ENCODE results near the gene RHOT2.

Gene RHOT2

GRCh38 chr16:684071-684794, 16.3 kb downstream of the RHOT2 start, which contains the start of gene JMJD8:
Gene JMJD8 (minus strand): TSS chr16:684334. CDS start chr16:684319, 15 bp downstream.
- Histone ChIP-seq H3K36me3 (peaks cover 18 to 50% (median 24%) of the 10 kb centered on the region in 3 donors), H3K27ac (peak within 1 kb of the TSS; percentile 67 to 86), H3K27me3 (no peaks in the 10 kb centered on the region), H3K9me3 (no peaks in the 10 kb centered on the region), H3K4me3 (peak within 1 kb of the TSS; percentile 59 to 60), H3K4me1 (peaks cover 3 to 71% (median 56%) of the 10 kb centered on the region in 4 donors)
- peak; percentile 95 to 98 for DNase-seq
- TF ChIP-seq CTCF (IDR thresholded peaks at IDR 0.05): no peak
- intact Hi-C loops (cut with DNase I; ENCODE audit: low total_unique reads): no loop called here

- Histone ChIP-seq H3K4me3 (peak overlapping the region; percentile 59 to 60), H3K36me3 (peaks cover 18 to 50% (median 24%) of the 10 kb centered on the region in 3 donors), H3K9me3 (no peaks in the 10 kb centered on the region), H3K27ac (peak overlapping the region in 1 of 2 donors; percentile 86), H3K4me1 (peaks cover 3 to 75% (median 62%) of the 10 kb centered on the region in 4 donors), H3K27me3 (no peaks in the 10 kb centered on the region)
- TF ChIP-seq CTCF (IDR thresholded peaks at IDR 0.05): no peak
- intact Hi-C loops (cut with DNase I; ENCODE audit: low total_unique reads): no loop called here
- DNase-seq: no peak
These were observed 17.2 kb downstream of the RHOT2 start for GRCh38 chr16:684961-685696.

- Histone ChIP-seq H3K27me3 (no peaks in the 10 kb centered on the region), H3K27ac (no peak overlapping the region), H3K36me3 (peaks cover 18 to 50% (median 24%) of the 10 kb centered on the region in 3 donors), H3K4me3 (no peak overlapping the region), H3K9me3 (no peaks in the 10 kb centered on the region), H3K4me1 (peaks cover 3 to 76% (median 64%) of the 10 kb centered on the region in 4 donors)
- DNase-seq: no peak
- TF ChIP-seq CTCF (IDR thresholded peaks at IDR 0.05): peak in 1 of 2 experiments; percentile 13
- intact Hi-C loops (cut with DNase I; ENCODE audit: low total_unique reads): no loop called here
These were observed 18.0 kb downstream of the RHOT2 start for GRCh38 chr16:685967-686366.

- DNase-seq: no peak
- no peak for TF ChIP-seq CTCF (IDR thresholded peaks at IDR 0.05)
- no peak overlapping the region for H3K27ac ChIP-seq
- H3K9me3 ChIP-seq: no peaks in the 10 kb centered on the region
- intact Hi-C loops (cut with DNase I; ENCODE audit: low total_unique reads): no loop called here
- no peak overlapping the region for H3K4me3 ChIP-seq
- H3K27me3 ChIP-seq: peaks cover 0 to 2% of the 10 kb centered on the region in 2 donors
- H3K4me1 ChIP-seq: peaks cover 3 to 71% (median 57%) of the 10 kb centered on the region in 4 donors
- H3K36me3 ChIP-seq: peaks cover 15 to 45% (median 20%) of the 10 kb centered on the region in 3 donors
These were observed 18.7 kb downstream of the RHOT2 start for GRCh38 chr16:686459-687260.

GRCh38 chr16:687499-687898, 19.6 kb downstream of the RHOT2 start:
- intact Hi-C loops (cut with DNase I; ENCODE audit: low total_unique reads): no loop called here
- H3K27me3 ChIP-seq: peaks cover 0 to 11% of the 10 kb centered on the region in 2 donors
- peaks cover 6 to 36% (median 12%) of the 10 kb centered on the region in 3 donors for H3K36me3 ChIP-seq
- DNase-seq: no peak
- no peaks in the 10 kb centered on the region for H3K9me3 ChIP-seq
- H3K27ac ChIP-seq: no peak overlapping the region
- no peak for TF ChIP-seq CTCF (IDR thresholded peaks at IDR 0.05)
- H3K4me3 ChIP-seq: no peak overlapping the region
- peaks cover 3 to 63% (median 49%) of the 10 kb centered on the region in 4 donors for H3K4me1 ChIP-seq
